K562 (cell line): Measurements from ENCODE around the gene ARHGEF17. TPM values are rescaled to one million over a fixed set of nuclear protein-coding genes. Genes with fewer than 3 reads are reported as not detected.

Source experiments
- ATAC-seq: fragments of 200-7000 bp; cut with Tn5 transposase; 3 replicates; pipeline ENCODE4 v1.9.1; 2020; ENCODE audit warnings: moderate library complexity
- BruUV-seq: library from RNA; stranded (reverse); fragments of 400-500 nt; replicated peaks from 2 replicates; lab custom pipeline; 2021; lab: Mats Ljungman, UMichigan
- CTCF ChIA-PET: fragments of 300-600 bp; formaldehyde crosslinking; extraction: SDS; loops from one replicate; lab custom pipeline; 2021; ENCODE audit warnings: low intra/inter-chr PET ratio; lab: Yijun Ruan, JAX
- POLR2A ChIA-PET: fragments of 300-600, 350-650 bp; sonication (Branson Sonifier 250); formaldehyde crosslinking; extraction: SDS; loops from one replicate; lab custom pipeline; 2021; ENCODE audit warnings: antibody characterized with exemption, inconsistent platforms; lab: Yijun Ruan, JAX
- DNase-seq, 4 experiments: peaks; one replicate each; pipeline versions ENCODE4 v3.0.0 to v3.0.0-alpha.2; 2011 to 2018; ENCODE audit warnings: low spot score in 3 of 4, mixed read lengths in 3 of 4; ENCODE audit errors: extremely low read depth in 1 of 4
- FAIRE-seq: peaks from 2 replicates; lab custom pipeline; 2011; peaks lifted over from hg19 to GRCh38; lab: Jason Lieb, UNC
- H2AFZ ChIP-seq: 2 replicates; pipeline ENCODE4 v1.6.0; 2011; ENCODE audit warnings: low read depth, low read length, control low read depth, inconsistent platforms
- H3K27ac ChIP-seq: fragments of 200-600 bp; 3 replicates; pipeline ENCODE4 v1.8.0; 2011; ENCODE audit warnings: low read depth, mild to moderate bottlenecking, control low read depth, inconsistent platforms, low read length, moderate library complexity, mixed read lengths; ENCODE audit errors: extremely low read depth
- H3K27me3 ChIP-seq, 2 experiments: fragments of 300-600 bp in 1 of 2; 2 replicates in 1 of 2; 3 replicates in 1 of 2; pipeline versions ENCODE4 v1.6.0 to v1.8.0; 2011; ENCODE audit warnings: inconsistent platforms in 2 of 2, low read length in 2 of 2, mild to moderate bottlenecking in 1 of 2, mixed read lengths in 1 of 2, moderate library complexity in 1 of 2; ENCODE audit not compliant: control insufficient read depth in 2 of 2, insufficient read depth in 2 of 2
- H3K36me3 ChIP-seq: fragments of 300-600 bp; 3 replicates; pipeline ENCODE4 v1.8.0; 2011; ENCODE audit warnings: mild to moderate bottlenecking, low read length, inconsistent platforms; ENCODE audit not compliant: control insufficient read depth, insufficient read depth
- H3K4me1 ChIP-seq, 2 experiments: fragments of 200-600 bp in 1 of 2; replicated peaks in 1 of 2; 2 replicates in 1 of 2; 3 replicates in 1 of 2; pipeline versions ENCODE4 v1.5.1 to v1.8.0; 2011; ENCODE audit warnings: inconsistent platforms in 2 of 2, low read length in 2 of 2, mild to moderate bottlenecking in 1 of 2, mixed read lengths in 1 of 2, moderate library complexity in 1 of 2; ENCODE audit not compliant: control insufficient read depth in 2 of 2, insufficient read depth in 2 of 2
- H3K4me2 ChIP-seq: 2 replicates; pipeline ENCODE4 v1.6.1; 2011; ENCODE audit warnings: low read length, control low read depth, inconsistent platforms, mixed read lengths; ENCODE audit not compliant: insufficient read depth
- H3K4me3 ChIP-seq: fragments of 200-600 bp; sonication (generic), shearing (Covaris generic); 2 replicates; pipeline ENCODE4 v1.5.1; 2016; ENCODE audit warnings: control low read depth, inconsistent platforms
- H3K79me2 ChIP-seq: fragments of 200-600 bp; 3 replicates; pipeline ENCODE4 v1.8.0; 2011; ENCODE audit warnings: low read length, inconsistent platforms; ENCODE audit not compliant: control insufficient read depth, insufficient read depth
- H3K9ac ChIP-seq, 2 experiments: 2 replicates each; pipeline versions ENCODE4 v1.6.0 to v1.6.1; 2011; ENCODE audit warnings: low read depth in 2 of 2, low read length in 2 of 2, control low read depth in 1 of 2, inconsistent platforms in 1 of 2, mild to moderate bottlenecking in 1 of 2, mixed read lengths in 1 of 2; ENCODE audit not compliant: insufficient read depth in 1 of 2
- H3K9me1 ChIP-seq: one replicate; pipeline ENCODE4 v1.6.0; 2011; ENCODE audit warnings: inconsistent platforms, mild to moderate bottlenecking, low read length, moderate library complexity; ENCODE audit not compliant: control insufficient read depth, insufficient read depth
- H3K9me3 ChIP-seq: replicated peaks from 2 replicates; pipeline ENCODE4 v1.5.1; 2011; ENCODE audit warnings: low read depth, low read length, inconsistent platforms; ENCODE audit not compliant: control insufficient read depth, insufficient read depth
- H4K20me1 ChIP-seq: replicated peaks from 2 replicates; pipeline ENCODE4 v1.6.1; 2011; ENCODE audit warnings: low read length, inconsistent platforms, mixed read lengths; ENCODE audit not compliant: control insufficient read depth, insufficient read depth
- ARID1B ChIP-seq: fragments of 450-650 bp; IDR thresholded peaks from 2 replicates; pipeline ENCODE4 v1.6.1; 2016; ENCODE audit warnings: antibody characterized with exemption, mild to moderate bottlenecking, inconsistent platforms
- BRD4 ChIP-seq: fragments of 200-600 bp; sonication (generic); IDR thresholded peaks from 2 replicates; pipeline ENCODE4 v1.6.1; 2017; ENCODE audit warnings: inconsistent platforms
- CTBP1 ChIP-seq: fragments of 450-650 bp; IDR thresholded peaks from 2 replicates; pipeline ENCODE4 v1.6.1; 2016; ENCODE audit warnings: borderline replicate concordance
- HDAC2 ChIP-seq: fragments of 450-650 bp; IDR thresholded peaks from 2 replicates; pipeline ENCODE4 v1.6.1; 2016; ENCODE audit warnings: mild to moderate bottlenecking
- PCBP1 ChIP-seq: fragments of 200-400 bp; formaldehyde crosslinking; IDR thresholded peaks from 2 replicates; pipeline ENCODE4 v1.6.1; 2018; ENCODE audit warnings: mild to moderate bottlenecking, low read depth, low read length; ENCODE audit not compliant: poor library complexity, severe bottlenecking
- PPARD ChIP-seq: fragments of 250-450 bp; sonication (Bioruptor Pico); IDR thresholded peaks from 2 replicates; pipeline ENCODE4 v1.8.0; 2022; ENCODE audit warnings: inconsistent platforms, mild to moderate bottlenecking, moderate library complexity
- TAF7 ChIP-seq: fragments of 450-650 bp; IDR thresholded peaks from 2 replicates; pipeline ENCODE4 v1.6.1; 2016; ENCODE audit warnings: missing genetic modification characterization, missing compliant biosample characterization
- THAP12 ChIP-seq: fragments of 250-450 bp; sonication (Bioruptor Pico); IDR thresholded peaks from 2 replicates; pipeline ENCODE4 v1.9.0; 2021; ENCODE audit warnings: mild to moderate bottlenecking, inconsistent platforms
- THAP7 ChIP-seq: fragments of 250-450 bp; sonication (Bioruptor Pico); IDR thresholded peaks from 2 replicates; pipeline ENCODE4 v1.5.0; 2021
- U2AF2 ChIP-seq: fragments of 200-400 bp; formaldehyde crosslinking; optimal IDR thresholded peaks from 2 replicates; pipeline ENCODE3; 2017; ENCODE audit warnings: low read depth, mild to moderate bottlenecking, low read length
- ZFPM2 ChIP-seq: fragments of 250-450 bp; sonication (Bioruptor Pico); IDR thresholded peaks from 2 replicates; pipeline ENCODE4 v1.5.1; 2022; ENCODE audit warnings: mild to moderate bottlenecking
- ZNF212 ChIP-seq: fragments of 450-650 bp; formaldehyde crosslinking; IDR thresholded peaks from 2 replicates; pipeline ENCODE4 v1.4.0; 2020; ENCODE audit warnings: mild to moderate bottlenecking
- ZNF280A ChIP-seq: fragments of 450-650 bp; IDR thresholded peaks from 2 replicates; pipeline ENCODE4 v1.6.1; 2018; ENCODE audit warnings: mild to moderate bottlenecking, low read depth; ENCODE audit not compliant: partially characterized antibody
- ZNF316 ChIP-seq: fragments of 450-650 bp; IDR thresholded peaks from 2 replicates; pipeline ENCODE4 v1.6.1; 2016
- ZNF449 ChIP-seq: fragments of 250-450 bp; sonication (Bioruptor Pico); IDR thresholded peaks from 2 replicates; pipeline ENCODE4 v1.8.0; 2022; ENCODE audit warnings: moderate library complexity, mild to moderate bottlenecking, inconsistent platforms
- WGBS: fragments of 100-300 bp; shearing (Covaris generic); methylation state at CpG from one replicate; pipeline ENCODE4 v1.1.6; 2016; ENCODE audit warnings: low coverage, mixed read lengths; ENCODE audit not compliant: insufficient coverage; ENCODE audit errors: missing lambda C conversion rate; 5-methylcytosine and 5-hydroxymethylcytosine counted together
- in situ Hi-C: fragments of 300-500 bp; cut with MboI; formaldehyde crosslinking; loops from 4 replicates; pipeline ENCODE4 v1.15.0; 2018; ENCODE audit warnings: inconsistent platforms, mixed read lengths
- intact Hi-C: fragments of 100-400 bp; cut with micrococcal nuclease; formaldehyde crosslinking; loops from 2 replicates; pipeline ENCODE4 v1.14.2; 2022
- polyA plus RNA-seq, 8 experiments: library from polyadenylated mRNA; depleted of rRNA in 4 of 8; stranded (reverse) in 5 of 8; unstranded in 3 of 8; fragments of >200 nt; fragmentation: Nextera tagmentation in 2 of 8; fragmentation: Illumina TruSeq in 1 of 8; extraction: Ambion mirVana in 2 of 8; extraction: Trizol in 1 of 8; gene quantifications; 2 replicates each; pipeline versions ENCODE4 v1.2.1 to v1.2.3, GENCODE V29; 2011 to 2014; ENCODE audit warnings: inconsistent platforms in 1 of 8, missing spikeins in 1 of 8
- total RNA-seq, 7 experiments: library from RNA; depleted of rRNA in 6 of 7; stranded (reverse); fragments of >200 nt in 6 of 7; fragmentation: Illumina TruSeq in 2 of 7; extraction: Trizol in 2 of 7; gene quantifications; 2 replicates each; pipeline versions ENCODE4 v1.2.1 to v1.2.3, GENCODE V29; 2011 to 2021; ENCODE audit warnings: low replicate concordance in 1 of 7

Gene ARHGEF17
- total and polyA plus RNA-seq, 9 of the 15 experiments (the other 6 are each of a cell fraction or from before 2014, with no cell fraction given) = 0.04 to 0.68 (median 0.10) TPM; not detected in 2

GRCh38 chr11:73415854-73416615 is 108.0 kb downstream of the ARHGEF17 start (continued):
- TF ChIP-seq ZNF449 (CRISPR knock-in tag) = no peak
- no peak for TF ChIP-seq THAP12
- TF ChIP-seq, all 486 proteins: peak for 0

- intact Hi-C loops = no loop called here
- Histone ChIP-seq H3K9me3 (no peaks in the 10 kb centered on the region), H3K9me1 (no peaks in the 10 kb centered on the region), H3K4me3 (no peak overlapping the region), H3K79me2 (no peaks in the 10 kb centered on the region), H2AFZ (no peak overlapping the region), H3K27ac (no peak overlapping the region), H3K4me2 (no peak overlapping the region), H3K36me3 (no peaks in the 10 kb centered on the region), H4K20me1 (no peaks in the 10 kb centered on the region), H3K9ac (no peak overlapping the region), H3K4me1 (no peaks in the 10 kb centered on the region), H3K27me3 (no peaks in the 10 kb centered on the region)
- DNase-seq (no peak), FAIRE-seq (no peak), ATAC-seq (no peak)
- in situ Hi-C loops = no loop called here
- WGBS = 60% methylated on average over 2 of the region's 2 CpGs
- POLR2A ChIA-PET = interaction anchor here (1.5 kb wide), 1 partner anchor 8 kb away, joined by 4 read pairs; no protein-coding TSS in a partner anchor
- no TSS peak for BruUV-seq
- CTCF ChIA-PET = no interaction called here
- TF ChIP-seq ZNF212 (CRISPR knock-in tag) (no peak), ARID1B (no peak), THAP7 (no peak), PCBP1 (no peak), U2AF2 (no peak), ZNF280A (no peak), ZNF316 (no peak), CTBP1 (no peak), PPARD (CRISPR knock-in tag) (no peak), ZFPM2 (no peak), HDAC2 (no peak), TAF7 (tag) (no peak), BRD4 (no peak)
These were observed 108.7 kb downstream of the ARHGEF17 start for GRCh38 chr11:73416786-73417185.
